SIG-M5 treated with dmso at 0.1 percent for 504 hours (cell line): ENCODE results near the gene TACR2.
A peak's percentile ranks its signal among the peaks of the same experiment; 100 is the strongest.

Experiments
- DNase-seq: peaks from one replicate; lab custom pipeline; 2025; ENCODE audit not compliant: unreplicated experiment; lab: John Stamatoyannopoulos, UW

TACR2 gene

GRCh38 chr10:69405221-69405620, 11.5 kb downstream of the TACR2 start:
- no peak for DNase-seq

GRCh38 chr10:69404786-69405185, 11.9 kb downstream of the TACR2 start:
- no peak for DNase-seq

DNA sequence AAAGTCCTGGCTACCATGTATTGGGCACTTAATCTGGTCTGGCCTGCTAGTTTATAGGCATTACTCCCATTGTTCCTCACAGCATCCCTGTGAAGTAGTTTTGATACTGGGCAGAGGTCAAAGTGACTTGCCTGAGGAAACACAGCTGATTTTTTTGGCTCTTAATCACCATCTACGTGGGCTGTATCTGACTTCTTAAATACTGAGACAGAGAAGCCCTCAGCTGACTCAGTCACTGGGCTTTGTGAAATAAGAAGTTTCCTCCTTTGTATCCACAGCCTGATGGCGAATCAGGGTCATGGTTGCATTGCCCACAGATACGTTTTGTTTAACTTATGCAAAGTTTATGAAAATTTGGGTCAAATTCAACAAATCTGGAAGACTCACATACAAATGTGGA, 13.2 kb downstream of the TACR2 start:
- DNase-seq, result no peak

GRCh38 chr10:69403066-69403465, 13.7 kb downstream of the TACR2 start:
- DNase-seq, result no peak

DNA sequence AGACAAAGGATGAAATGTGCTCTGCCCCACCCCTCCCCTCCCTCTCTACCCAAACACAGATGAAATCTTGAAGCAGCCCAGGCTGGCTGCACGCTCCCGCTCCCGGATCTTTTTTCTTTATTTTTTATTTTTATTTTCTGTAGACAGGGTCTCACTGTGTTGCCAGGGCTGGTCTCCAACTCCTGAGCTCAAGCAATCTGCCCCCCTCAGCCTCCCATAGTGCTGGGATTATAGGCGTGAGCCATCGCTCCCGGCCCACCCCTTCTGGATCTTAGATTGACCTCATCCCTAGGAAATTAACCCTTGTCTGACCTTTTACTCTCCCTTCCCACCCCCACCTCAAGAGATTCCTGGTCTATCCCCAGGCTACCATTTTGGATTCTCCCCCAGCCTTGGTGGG, 14.3 kb downstream of the TACR2 start:
- no peak for DNase-seq

GRCh38 chr10:69401416-69401815, 15.3 kb downstream of the TACR2 start:
- DNase-seq, result no peak

- DNase-seq, result no peak
These were observed 15.8 kb downstream of the TACR2 start for GRCh38 chr10:69400936-69401335.

- no peak for DNase-seq
These were observed 18.3 kb downstream of the TACR2 start for GRCh38 chr10:69398466-69398865.

DNA sequence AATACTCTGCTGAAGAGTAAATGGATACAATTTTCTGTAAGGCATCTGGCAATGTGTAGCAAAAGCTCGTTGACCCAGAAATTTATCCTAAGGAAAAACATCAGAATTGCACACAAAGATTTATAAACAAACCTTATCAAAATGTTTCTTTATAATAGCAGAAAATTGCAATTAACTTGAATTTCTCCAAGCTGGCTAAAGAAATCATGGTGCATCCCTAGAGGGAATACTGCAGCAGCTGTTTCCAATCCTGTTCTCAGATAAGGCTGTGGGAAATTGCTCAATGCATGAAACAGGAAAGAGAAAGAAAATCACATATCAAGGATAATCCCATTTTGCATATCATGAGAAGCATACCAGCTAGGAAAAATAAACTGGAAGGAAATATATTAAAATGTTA, 18.7 kb downstream of the TACR2 start:
- no peak for DNase-seq

DNA sequence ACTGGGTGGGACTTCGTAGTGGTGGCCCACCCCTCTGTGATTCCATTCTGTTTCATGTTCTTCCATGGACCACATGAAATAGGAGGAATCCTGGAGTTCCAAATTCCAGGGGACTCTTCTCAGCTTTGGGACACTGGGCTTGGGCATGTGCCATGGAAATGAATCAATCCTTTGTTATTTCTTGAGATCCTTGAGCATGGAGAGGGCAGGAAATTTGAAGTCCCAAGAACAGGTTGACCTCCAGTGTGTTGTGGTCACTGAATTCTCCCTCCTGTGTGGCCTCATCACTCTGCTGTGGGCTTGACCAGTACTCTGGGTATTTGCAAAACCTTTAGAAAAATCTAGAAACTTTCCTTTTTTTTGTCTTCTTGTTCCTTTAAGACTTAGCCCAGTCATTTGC, 22.7 kb downstream of the TACR2 start:
- no peak for DNase-seq

- DNase-seq, result peak; percentile 81
These were observed 24.2 kb downstream of the TACR2 start for GRCh38 chr10:69392481-69393000.

- no peak for DNase-seq
These were observed 25.6 kb downstream of the TACR2 start for GRCh38 chr10:69391158-69391557.

- peak; percentile 22 for DNase-seq
These were observed 26.8 kb downstream of the TACR2 start for GRCh38 chr10:69389827-69390490.

- DNase-seq, result no peak
These were observed 28.2 kb downstream of the TACR2 start for GRCh38 chr10:69388488-69388887.

DNA sequence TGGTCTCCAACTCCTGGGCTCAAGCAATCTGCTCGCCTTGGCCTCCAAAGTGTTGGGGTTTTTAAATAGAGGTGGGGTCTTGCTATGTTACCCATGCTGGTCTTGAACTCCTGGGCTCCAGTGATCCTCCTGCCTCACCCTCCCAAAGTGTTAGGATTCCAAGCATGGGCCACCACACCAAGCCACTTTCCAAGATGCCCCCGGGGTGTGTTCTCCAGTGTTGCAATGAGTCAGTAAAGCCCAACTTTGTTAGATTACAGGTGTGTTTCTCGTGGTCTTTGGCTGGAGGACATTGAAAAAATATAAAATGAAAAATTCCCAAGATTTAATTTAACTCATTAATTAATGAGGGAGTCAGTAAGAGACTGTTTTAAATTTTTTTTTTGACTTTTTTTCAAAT, 29.2 kb downstream of the TACR2 start:
- no peak for DNase-seq

DNA sequence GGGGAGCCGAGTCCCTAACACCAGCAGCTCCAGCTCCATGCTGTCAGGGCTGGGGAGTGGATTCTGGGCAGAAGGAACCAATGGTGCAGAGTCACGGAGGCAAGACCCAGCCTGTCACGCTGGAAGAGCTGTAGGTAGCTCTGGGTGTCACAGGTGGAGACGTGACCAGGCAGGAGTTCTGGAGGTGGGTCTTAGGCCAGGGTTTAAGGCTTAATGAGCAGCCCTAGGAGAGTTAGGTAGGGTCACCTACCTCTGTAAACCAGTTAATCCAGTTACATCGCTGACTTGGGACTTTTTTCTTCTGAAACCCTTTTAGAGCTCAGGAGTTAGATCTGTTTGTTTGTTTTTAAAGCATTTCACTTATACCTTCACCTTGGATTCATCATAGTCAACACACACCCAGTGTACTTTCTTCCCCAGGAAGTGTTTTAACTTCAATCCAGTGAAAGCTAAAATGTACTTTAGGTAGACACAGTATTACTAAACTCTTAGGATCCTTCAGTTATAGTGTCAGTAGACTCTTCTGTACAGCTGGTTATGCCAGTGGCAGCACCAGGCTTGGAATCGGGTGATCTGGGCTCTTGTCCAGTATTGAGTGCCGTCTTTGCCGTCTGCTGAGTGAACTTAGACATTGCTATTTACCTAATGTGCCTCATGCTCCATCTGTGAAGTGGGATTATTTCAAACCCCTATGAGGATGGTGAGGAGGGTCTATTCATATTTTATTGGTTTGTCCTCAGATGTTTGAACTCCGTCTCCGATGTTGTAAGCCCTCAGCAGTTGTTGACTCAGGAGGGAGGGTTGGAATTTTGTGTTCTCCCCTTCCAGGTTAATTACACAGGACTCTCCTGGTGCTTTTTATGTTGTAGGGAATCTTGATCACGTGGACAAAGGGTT, 31.0 kb downstream of the TACR2 start:
- peak; percentile 52 for DNase-seq

DNA sequence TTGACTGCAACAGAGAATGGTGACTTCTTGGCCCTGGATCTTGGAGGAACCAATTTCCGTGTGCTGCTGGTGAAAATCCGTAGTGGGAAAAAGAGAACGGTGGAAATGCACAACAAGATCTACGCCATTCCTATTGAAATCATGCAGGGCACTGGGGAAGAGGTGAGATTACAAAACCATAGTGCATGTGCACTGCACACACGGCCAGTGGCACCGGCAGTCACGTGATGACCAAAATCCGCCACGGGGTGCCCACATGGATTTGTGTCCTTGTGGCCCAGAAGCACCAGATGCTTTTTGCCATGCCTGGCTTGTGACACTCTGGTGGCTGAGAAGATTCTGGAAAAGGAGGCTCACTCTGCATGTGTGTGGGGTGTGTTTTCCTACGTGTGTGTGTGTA, 32.4 kb downstream of the TACR2 start:
- DNase-seq, result no peak

GRCh38 chr10:69383558-69383957, 33.2 kb downstream of the TACR2 start:
- DNase-seq, result no peak

GRCh38 chr10:69382382-69383117, 34.2 kb downstream of the TACR2 start:
- no peak for DNase-seq

- DNase-seq, result no peak
These were observed 36.9 kb downstream of the TACR2 start for GRCh38 chr10:69379800-69380199.

DNA sequence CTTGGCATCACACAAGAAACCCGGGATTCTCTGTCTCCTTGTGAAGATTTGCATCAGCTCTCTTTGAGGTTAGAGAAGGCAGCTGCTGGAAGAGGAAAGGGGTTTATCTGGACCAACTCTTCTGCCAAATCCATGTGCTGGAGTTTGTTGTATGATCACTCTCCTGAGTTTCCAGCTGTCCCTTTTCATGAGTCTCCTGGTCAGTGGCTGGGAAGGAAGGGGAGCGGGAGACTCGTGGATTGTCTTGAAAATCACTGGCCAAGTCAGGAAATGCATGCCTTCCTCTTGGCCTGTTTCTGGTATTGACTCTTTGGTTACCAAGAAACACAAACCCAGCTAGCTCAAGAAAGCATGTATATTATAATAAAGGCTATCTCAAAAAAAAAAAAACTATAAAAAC, 38.8 kb downstream of the TACR2 start:
- no peak for DNase-seq

DNA sequence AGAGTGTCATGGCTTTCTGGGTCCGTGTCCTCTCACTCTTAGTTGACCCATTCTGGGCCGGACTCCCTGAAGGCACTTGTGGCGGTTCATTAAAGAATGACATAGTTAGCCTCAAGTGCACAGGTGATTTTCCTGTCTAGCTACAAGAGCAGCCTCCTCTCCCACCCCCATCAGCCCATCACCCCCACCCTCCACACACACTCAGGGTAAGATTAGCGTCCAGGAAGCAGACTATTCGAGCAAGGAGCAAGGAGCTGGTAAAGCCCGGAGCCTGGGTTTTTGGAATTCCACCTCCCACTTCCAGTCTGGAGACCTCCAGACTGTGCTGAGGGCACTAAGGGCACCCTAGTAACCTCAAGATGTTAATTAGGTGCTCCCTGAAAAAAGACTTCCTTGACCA, 39.5 kb downstream of the TACR2 start:
- no peak for DNase-seq
